Bronchial epithelial cell (primary cell): ENCODE measurements around the gene MGAT5. TPM values are rescaled to one million over a fixed set of nuclear protein-coding genes. Genes with fewer than 3 reads are reported as not detected.

Experiments used
- DNase-seq: peaks from one replicate; pipeline ENCODE4 v3.0.0-alpha.2; 2010; ENCODE audit warnings: low read depth
- FAIRE-seq: peaks from 2 replicates; lab custom pipeline; 2011; peaks lifted over from hg19 to GRCh38; lab: Jason Lieb, UNC
- H3K27me3 ChIP-seq: 2 replicates; pipeline ENCODE4 v1.5.1; 2011; ENCODE audit warnings: low read length; ENCODE audit not compliant: control insufficient read depth, insufficient read depth
- H3K36me3 ChIP-seq: 2 replicates; pipeline ENCODE4 v1.5.1; 2011; ENCODE audit warnings: low read length; ENCODE audit not compliant: control insufficient read depth, insufficient read depth
- H3K4me3 ChIP-seq: 2 replicates; pipeline ENCODE4 v1.5.1; 2011; ENCODE audit warnings: mild to moderate bottlenecking, low read depth, low read length, control low read depth
- CTCF ChIP-seq: IDR thresholded peaks from 2 replicates; pipeline ENCODE4 v1.5.1; 2011; ENCODE audit warnings: mild to moderate bottlenecking, moderate library complexity, low read length, control low read depth, inconsistent platforms; ENCODE audit not compliant: insufficient read depth, severe bottlenecking
- total RNA-seq: library from RNA; depleted of rRNA; stranded (reverse); fragments of >200 nt; gene quantifications from 2 replicates; pipeline ENCODE4 v1.2.1, GENCODE V29; 2014

MGAT5 gene
- total RNA-seq, 1 donor from 2014 or later = 48.7 TPM

- DNase-seq (no peak), FAIRE-seq (no peak)
- Histone ChIP-seq H3K27me3 (no peaks in the 10 kb centered on the region), H3K36me3 (no peaks in the 10 kb centered on the region), H3K4me3 (no peak overlapping the region)
- TF ChIP-seq CTCF = no peak
These were observed 138.7 kb downstream of the MGAT5 start for GRCh38 chr2:134392442-134393074.

DNA sequence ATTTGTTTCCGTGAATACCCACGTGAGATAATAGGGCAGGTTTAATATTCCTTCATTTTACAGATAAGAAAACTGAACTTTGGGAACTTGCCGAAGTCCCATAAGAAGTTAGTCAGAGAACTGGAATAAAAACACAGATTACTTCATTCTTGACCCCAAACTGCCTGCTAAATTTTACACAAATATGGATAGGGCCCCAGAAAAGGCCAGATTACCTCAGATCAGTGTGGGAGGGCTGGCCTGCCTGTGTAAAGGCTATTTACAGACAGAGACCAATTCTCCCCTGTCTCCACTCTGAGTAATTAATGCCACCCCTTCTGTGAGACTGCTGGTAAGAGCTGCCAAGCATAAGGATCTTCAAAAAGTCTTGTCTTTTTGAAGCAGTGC is 139.2 kb downstream of the MGAT5 start:
- TF ChIP-seq CTCF = no peak
- no peaks in the 10 kb centered on the region for H3K27me3 ChIP-seq
- no peak for FAIRE-seq
- no peaks in the 10 kb centered on the region for H3K36me3 ChIP-seq
- no peak overlapping the region for H3K4me3 ChIP-seq
- no peak for DNase-seq

DNA sequence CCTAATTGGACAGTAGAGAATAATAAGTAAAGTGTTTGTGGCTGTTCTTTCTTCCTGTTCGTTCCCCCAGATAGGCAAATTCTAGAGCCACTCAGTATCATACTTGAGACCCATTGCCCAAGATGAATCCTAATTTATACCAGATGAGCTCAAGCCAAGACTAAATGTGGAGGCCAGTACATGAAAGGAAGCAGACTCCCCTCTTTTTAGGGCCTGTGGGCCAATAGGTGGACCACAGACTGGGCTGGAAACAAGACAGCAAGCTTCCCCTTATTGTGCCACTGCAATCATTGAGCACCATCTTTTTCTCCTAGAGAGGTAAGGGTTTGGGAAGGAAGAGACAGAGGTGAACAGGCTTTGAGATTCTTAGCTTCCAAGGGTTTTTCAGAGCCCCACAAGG is 141.9 kb downstream of the MGAT5 start:
- Histone ChIP-seq H3K27me3 (no peaks in the 10 kb centered on the region), H3K4me3 (no peak overlapping the region), H3K36me3 (no peaks in the 10 kb centered on the region)
- DNase-seq = no peak
- no peak for FAIRE-seq
- no peak for TF ChIP-seq CTCF

DNA sequence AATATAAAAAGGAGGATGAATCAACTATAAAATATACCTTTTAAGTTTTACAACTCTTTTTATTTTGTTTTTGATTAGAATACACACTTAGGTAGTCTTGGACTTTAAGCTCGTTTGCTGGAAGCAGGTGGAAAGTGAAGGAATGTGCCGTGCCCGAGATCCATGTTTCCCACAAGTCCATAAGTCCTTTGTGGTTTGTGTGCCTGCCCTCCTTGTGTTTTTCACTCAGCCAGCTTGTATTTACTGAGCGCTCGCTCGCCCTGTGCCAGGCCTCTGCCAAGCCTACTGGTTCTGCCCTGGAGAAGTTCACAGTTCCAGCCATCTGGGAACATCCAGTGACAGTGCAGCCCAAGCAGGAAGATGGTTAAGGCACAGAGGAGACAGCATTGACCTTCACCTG is 142.6 kb downstream of the MGAT5 start:
- Histone ChIP-seq H3K36me3 (no peaks in the 10 kb centered on the region), H3K4me3 (no peak overlapping the region), H3K27me3 (no peaks in the 10 kb centered on the region)
- no peak for TF ChIP-seq CTCF
- DNase-seq (no peak), FAIRE-seq (no peak)

- DNase-seq (no peak), FAIRE-seq (no peak)
- no peak overlapping the region for H3K4me3 ChIP-seq
- no peak for TF ChIP-seq CTCF
- H3K36me3 ChIP-seq = no peaks in the 10 kb centered on the region
- no peaks in the 10 kb centered on the region for H3K27me3 ChIP-seq
These were observed 143.4 kb downstream of the MGAT5 start for GRCh38 chr2:134397146-134397896.
